Measurements from ENCODE around the gene ORC1. TPM values are rescaled to one million over a fixed set of nuclear protein-coding genes. Genes with fewer than 3 reads are reported as not detected.

Gene ORC1
- total RNA-seq, 2 donors from 2014 or later: 2.2 to 3.3 TPM

- Histone ChIP-seq H3K27me3 (replicated peaks; ENCODE audit: insufficient read depth) (no peaks in the 10 kb centered on the region), H3K4me3 (no peak overlapping the region), H3K4me1 (replicated peaks) (no peaks in the 10 kb centered on the region), H3K36me3 (no peaks in the 10 kb centered on the region), H3K27ac (no peak overlapping the region), H3K9me3 (no peaks in the 10 kb centered on the region)
- TF ChIP-seq POLR2AphosphoS5 (IDR thresholded peaks at IDR 0.05): no peak
- no peak for DNase-seq (ENCODE audit: low spot score)
- intact Hi-C loops (cut with DNase I): no loop called here
Observed at GRCh38 chr1:52424231-52424636, 20.0 kb upstream of the ORC1 start.

GRCh38 chr1:52423771-52424170 lies 19.5 kb upstream of the ORC1 start:
- intact Hi-C loops (cut with DNase I): no loop called here
- TF ChIP-seq POLR2A (IDR thresholded peaks at IDR 0.05): no peak
- DNase-seq (ENCODE audit: low spot score): no peak
- Histone ChIP-seq H3K27me3 (replicated peaks; ENCODE audit: insufficient read depth) (no peaks in the 10 kb centered on the region), H3K27ac (no peak overlapping the region), H3K4me3 (no peak overlapping the region), H3K4me1 (replicated peaks) (no peaks in the 10 kb centered on the region), H3K9me3 (no peaks in the 10 kb centered on the region), H3K36me3 (no peaks in the 10 kb centered on the region)
- WGBS: 74% methylated on average over 9 of the region's 9 CpGs

GRCh38 chr1:52423055-52423454 lies 18.8 kb upstream of the ORC1 start:
- H3K9me3 ChIP-seq: no peaks in the 10 kb centered on the region
- no peaks in the 10 kb centered on the region for H3K27me3 ChIP-seq (replicated peaks; ENCODE audit: insufficient read depth)
- no peaks in the 10 kb centered on the region for H3K36me3 ChIP-seq
- no peak overlapping the region for H3K4me3 ChIP-seq
- no peak overlapping the region for H3K27ac ChIP-seq
- no peak for TF ChIP-seq POLR2A (IDR thresholded peaks at IDR 0.05)
- TF ChIP-seq CTCF (IDR thresholded peaks at IDR 0.05): no peak
- TF ChIP-seq POLR2AphosphoS5 (IDR thresholded peaks at IDR 0.05): no peak
- intact Hi-C loops (cut with DNase I): no loop called here
- DNase-seq (ENCODE audit: low spot score): no peak
- no peaks in the 10 kb centered on the region for H3K4me1 ChIP-seq (replicated peaks)
- WGBS: 94% methylated on average over 2 of the region's 2 CpGs

- WGBS: 55% methylated on average over 1 of the region's 1 CpG
- no peak for DNase-seq (ENCODE audit: low spot score)
- H3K4me1 ChIP-seq (replicated peaks): no peaks in the 10 kb centered on the region
- H3K27ac ChIP-seq: no peak overlapping the region
- H3K9me3 ChIP-seq: no peaks in the 10 kb centered on the region
- no peak for TF ChIP-seq POLR2AphosphoS5 (IDR thresholded peaks at IDR 0.05)
- no peaks in the 10 kb centered on the region for H3K36me3 ChIP-seq
- no peak overlapping the region for H3K4me3 ChIP-seq
- intact Hi-C loops (cut with DNase I): no loop called here
- H3K27me3 ChIP-seq (replicated peaks; ENCODE audit: insufficient read depth): no peaks in the 10 kb centered on the region
Observed at GRCh38 chr1:52420713-52421112, 16.5 kb upstream of the ORC1 start.

GRCh38 chr1:52416811-52417210 lies 12.6 kb upstream of the ORC1 start:
- Histone ChIP-seq H3K36me3 (peaks cover 3 to 13% of the 10 kb centered on the region in 2 donors), H3K27me3 (replicated peaks; ENCODE audit: insufficient read depth) (no peaks in the 10 kb centered on the region), H3K4me1 (replicated peaks) (no peaks in the 10 kb centered on the region), H3K4me3 (no peak overlapping the region), H3K9me3 (no peaks in the 10 kb centered on the region), H3K27ac (no peak overlapping the region)
- no peak for DNase-seq (ENCODE audit: low spot score)
- intact Hi-C loops (cut with DNase I): no loop called here
- 93% methylated on average over 2 of the region's 2 CpGs for WGBS
- no peak for TF ChIP-seq CTCF (IDR thresholded peaks at IDR 0.05)
- TF ChIP-seq POLR2A (IDR thresholded peaks at IDR 0.05): no peak
- TF ChIP-seq POLR2AphosphoS5 (IDR thresholded peaks at IDR 0.05): no peak

GRCh38 chr1:52414942-52415341 lies 10.7 kb upstream of the ORC1 start:
- H3K4me1 ChIP-seq (replicated peaks): no peaks in the 10 kb centered on the region
- H3K9me3 ChIP-seq: no peaks in the 10 kb centered on the region
- DNase-seq (ENCODE audit: low spot score): no peak
- no peaks in the 10 kb centered on the region for H3K27me3 ChIP-seq (replicated peaks; ENCODE audit: insufficient read depth)
- no peak overlapping the region for H3K27ac ChIP-seq
- H3K4me3 ChIP-seq: no peak overlapping the region
- intact Hi-C loops (cut with DNase I): no loop called here
- peaks cover 3 to 13% of the 10 kb centered on the region in 2 donors for H3K36me3 ChIP-seq
- TF ChIP-seq POLR2A (IDR thresholded peaks at IDR 0.05) (no peak), POLR2AphosphoS5 (IDR thresholded peaks at IDR 0.05) (no peak), CTCF (IDR thresholded peaks at IDR 0.05) (no peak)
